Calu3 (cell line): ENCODE measurements around the gene FAM241A. TPM values are rescaled to one million over a fixed set of nuclear protein-coding genes. Genes with fewer than 3 reads are reported as not detected.
"Not testable (repeated sequence)": the region's sequence is repeated elsewhere in the genome, so short reads cannot be mapped to it uniquely, and the experiment has no call there.

Experiments used
- BruUV-seq: library from RNA; stranded (reverse); fragments of 400-500 nt; replicated peaks from 2 replicates; lab custom pipeline; 2021; lab: Mats Ljungman, UMichigan
- CTCF ChIA-PET: fragments of 300-600 bp; sonication (Branson Sonifier 250); formaldehyde crosslinking; loops from one replicate; lab custom pipeline; 2022; ENCODE audit warnings: antibody characterized with exemption; lab: Charles Lee
- DNase-seq: peaks from one replicate; pipeline ENCODE4 v3.0.0; 2022
- H3K27ac Mint-ChIP-seq: one replicate; pipeline ENCODE4 v1.8.0; 2022; ENCODE audit warnings: mixed read lengths; ENCODE audit not compliant: unreplicated experiment
- H3K27me3 Mint-ChIP-seq: one replicate; pipeline ENCODE4 v1.8.0; 2022; ENCODE audit warnings: mixed read lengths; ENCODE audit not compliant: unreplicated experiment
- H3K36me3 Mint-ChIP-seq: one replicate; pipeline ENCODE4 v1.8.0; 2022; ENCODE audit warnings: mild to moderate bottlenecking, moderate library complexity, mixed read lengths; ENCODE audit not compliant: insufficient read depth, unreplicated experiment
- H3K4me1 Mint-ChIP-seq: one replicate; pipeline ENCODE4 v1.8.0; 2022; ENCODE audit warnings: mild to moderate bottlenecking, low read depth, mixed read lengths; ENCODE audit not compliant: unreplicated experiment
- H3K4me3 Mint-ChIP-seq: one replicate; pipeline ENCODE4 v1.8.0; 2022; ENCODE audit warnings: mild to moderate bottlenecking, low read depth, moderate library complexity, mixed read lengths; ENCODE audit not compliant: unreplicated experiment
- H3K9me3 Mint-ChIP-seq: one replicate; pipeline ENCODE4 v1.8.0; 2022; ENCODE audit warnings: low read depth, mixed read lengths; ENCODE audit not compliant: unreplicated experiment
- intact Hi-C: fragments of 100-400 bp; cut with micrococcal nuclease; formaldehyde crosslinking; loops from one replicate; pipeline ENCODE4 v1.10.0; 2022; ENCODE audit not compliant: unreplicated experiment
- total RNA-seq: library from RNA; stranded (reverse); gene quantifications from 2 replicates; pipeline ENCODE4 v1.2.3, GENCODE V29; 2022
- TF ChIP-seq, protein P1 (sequence below): fragments of 200-600 bp; IDR thresholded peaks from one replicate; pipeline ENCODE4 v1.8.0; 2022; ENCODE audit warnings: antibody characterized with exemption; ENCODE audit not compliant: unreplicated experiment

FAM241A gene
- total RNA-seq, 1 experiment from 2014 or later, result 1.6 TPM

- no peaks in the 10 kb centered on the region for H3K36me3 Mint-ChIP-seq
- CTCF ChIA-PET, result no interaction called here
- no TSS peak for BruUV-seq
- no peaks in the 10 kb centered on the region for H3K27me3 Mint-ChIP-seq
- no peak for DNase-seq
- no peak overlapping the region for H3K4me3 Mint-ChIP-seq
- H3K9me3 Mint-ChIP-seq, result no peaks in the 10 kb centered on the region
- TF ChIP-seq, protein P1, sequence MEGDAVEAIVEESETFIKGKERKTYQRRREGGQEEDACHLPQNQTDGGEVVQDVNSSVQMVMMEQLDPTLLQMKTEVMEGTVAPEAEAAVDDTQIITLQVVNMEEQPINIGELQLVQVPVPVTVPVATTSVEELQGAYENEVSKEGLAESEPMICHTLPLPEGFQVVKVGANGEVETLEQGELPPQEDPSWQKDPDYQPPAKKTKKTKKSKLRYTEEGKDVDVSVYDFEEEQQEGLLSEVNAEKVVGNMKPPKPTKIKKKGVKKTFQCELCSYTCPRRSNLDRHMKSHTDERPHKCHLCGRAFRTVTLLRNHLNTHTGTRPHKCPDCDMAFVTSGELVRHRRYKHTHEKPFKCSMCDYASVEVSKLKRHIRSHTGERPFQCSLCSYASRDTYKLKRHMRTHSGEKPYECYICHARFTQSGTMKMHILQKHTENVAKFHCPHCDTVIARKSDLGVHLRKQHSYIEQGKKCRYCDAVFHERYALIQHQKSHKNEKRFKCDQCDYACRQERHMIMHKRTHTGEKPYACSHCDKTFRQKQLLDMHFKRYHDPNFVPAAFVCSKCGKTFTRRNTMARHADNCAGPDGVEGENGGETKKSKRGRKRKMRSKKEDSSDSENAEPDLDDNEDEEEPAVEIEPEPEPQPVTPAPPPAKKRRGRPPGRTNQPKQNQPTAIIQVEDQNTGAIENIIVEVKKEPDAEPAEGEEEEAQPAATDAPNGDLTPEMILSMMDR, result no peak
- intact Hi-C loops, result no loop called here
- H3K4me1 Mint-ChIP-seq, result peaks cover 10% of the 10 kb centered on the region
- H3K27ac Mint-ChIP-seq, result no peak overlapping the region
These were observed 56.8 kb downstream of the FAM241A start for GRCh38 chr4:112201915-112202505.

DNA sequence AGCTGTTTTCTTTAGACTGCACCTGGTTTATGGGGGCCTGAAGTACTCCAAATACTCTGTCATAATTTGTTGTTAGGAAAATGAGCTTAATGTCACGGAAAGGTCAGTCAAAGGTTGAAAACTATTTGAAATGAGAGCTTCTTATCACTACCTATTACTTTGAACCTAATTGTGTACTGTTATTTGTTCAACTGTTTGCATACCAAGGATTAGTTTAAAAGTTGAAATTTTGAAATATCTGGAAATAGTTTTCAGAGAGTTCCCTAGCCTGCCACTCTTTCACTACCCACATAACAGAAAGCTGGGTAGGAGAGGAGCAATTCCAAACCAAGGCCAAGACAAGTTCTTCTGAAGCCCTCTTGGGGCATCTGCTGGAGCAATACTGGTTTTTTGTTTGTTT is 58.3 kb downstream of the FAM241A start:
- TF ChIP-seq, protein P1, result no peak
- intact Hi-C loops, result no loop called here
- Mint-ChIP-seq H3K4me1 (peaks cover 10% of the 10 kb centered on the region), H3K27ac (no peak overlapping the region), H3K27me3 (no peaks in the 10 kb centered on the region), H3K4me3 (no peak overlapping the region), H3K9me3 (no peaks in the 10 kb centered on the region), H3K36me3 (no peaks in the 10 kb centered on the region)
- CTCF ChIA-PET, result no interaction called here
- no peak for DNase-seq
- no TSS peak for BruUV-seq

- H3K9me3 Mint-ChIP-seq, result no peaks in the 10 kb centered on the region
- H3K36me3 Mint-ChIP-seq, result no peaks in the 10 kb centered on the region
- no peaks in the 10 kb centered on the region for H3K4me1 Mint-ChIP-seq
- DNase-seq, result no peak
- TF ChIP-seq, protein P1, result no peak
- CTCF ChIA-PET, result no interaction called here
- no peak overlapping the region for H3K27ac Mint-ChIP-seq
- H3K4me3 Mint-ChIP-seq, result no peak overlapping the region
- BruUV-seq, result no TSS peak
- intact Hi-C loops, result no loop called here
- no peaks in the 10 kb centered on the region for H3K27me3 Mint-ChIP-seq
These were observed 61.2 kb downstream of the FAM241A start for GRCh38 chr4:112206431-112206830.

DNA sequence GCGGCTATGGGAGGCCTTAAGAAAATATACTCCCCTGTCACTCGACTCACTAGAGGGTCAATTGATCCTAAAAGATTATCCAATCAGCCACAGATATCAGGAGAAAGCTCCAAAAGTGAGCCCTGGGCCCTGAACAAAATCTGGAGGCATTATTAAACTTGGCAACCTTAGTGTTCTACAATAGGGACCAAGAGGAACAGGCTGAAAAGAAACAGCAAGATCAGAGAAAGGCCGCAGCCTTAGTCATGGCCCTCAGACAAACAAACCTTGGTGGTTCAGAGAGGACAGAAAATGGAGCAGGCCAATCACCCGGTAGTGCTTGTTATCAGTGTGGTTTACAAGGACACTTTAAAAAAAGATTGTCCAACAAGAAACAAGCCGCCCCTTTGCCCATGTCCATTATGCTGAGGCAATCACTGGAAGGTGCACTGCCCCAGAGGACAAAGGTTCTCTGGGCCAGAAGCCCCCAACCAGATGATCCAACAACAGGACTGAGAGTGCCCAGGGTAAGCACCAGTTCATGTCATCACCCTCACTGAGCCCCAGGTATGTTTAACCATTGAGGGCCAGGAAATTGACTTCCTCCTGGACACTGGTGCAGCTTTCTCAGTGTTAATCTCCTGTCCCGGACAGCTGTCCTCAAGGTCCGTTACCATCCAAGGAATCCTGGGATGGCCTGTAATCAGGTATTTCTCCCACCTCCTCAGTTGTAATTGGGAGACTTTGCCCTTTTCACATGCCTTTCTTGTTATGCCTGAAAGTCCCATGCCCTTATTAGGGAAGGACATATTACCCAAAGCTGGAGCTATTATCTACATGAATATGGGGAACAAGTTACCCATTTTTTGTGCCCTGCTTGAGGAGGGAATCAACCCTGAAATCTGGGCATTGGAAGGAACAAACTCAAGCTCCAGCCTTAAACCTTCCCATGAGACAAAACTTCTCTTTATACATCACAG is 63.2 kb downstream of the FAM241A start:
- CTCF ChIA-PET, H3K36me3 Mint-ChIP-seq, H3K27ac Mint-ChIP-seq, DNase-seq, H3K9me3 Mint-ChIP-seq, H3K4me1 Mint-ChIP-seq, H3K27me3 Mint-ChIP-seq, H3K4me3 Mint-ChIP-seq, BruUV-seq, intact Hi-C loops: not testable (repeated sequence)
